ENCODE data around the gene KLF4. TPM values are rescaled to one million over a fixed set of nuclear protein-coding genes. Genes with fewer than 3 reads are reported as not detected.

The KLF4 gene
- total RNA-seq, 1 donor from 2014 or later = 12.0 TPM

- Histone ChIP-seq H3K4me3 (ENCODE audit: low read length in 3 of 3) (peak overlapping the region; percentile 81 to 88 (median 85)), H3K9ac (ENCODE audit: low read depth in 1 of 3, low read length in 3 of 3) (peak overlapping the region; percentile 82 to 90 (median 83)), H3K27me3 (ENCODE audit: control insufficient read depth in 3 of 3, insufficient read depth in 3 of 3, low read length in 3 of 3) (no peaks in the 10 kb centered on the region), H3K36me3 (ENCODE audit: control insufficient read depth in 3 of 3, insufficient read depth in 3 of 3, low read length in 3 of 3) (peaks cover 0 to 9% (median 0%) of the 10 kb centered on the region in 3 donors), H3K27ac (ENCODE audit: low read depth, low read length) (peak overlapping the region; percentile 88), H3K9me3 (ENCODE audit: control insufficient read depth in 3 of 3, low read length in 3 of 3) (no peaks in the 10 kb centered on the region), H3K4me1 (ENCODE audit: control insufficient read depth in 3 of 3, insufficient read depth in 3 of 3, low read length in 3 of 3) (peaks cover 20 to 33% (median 21%) of the 10 kb centered on the region in 3 donors)
Measured at GRCh38 chr9:107488375-107489143, 1.0 kb downstream of the KLF4 start.

DNA sequence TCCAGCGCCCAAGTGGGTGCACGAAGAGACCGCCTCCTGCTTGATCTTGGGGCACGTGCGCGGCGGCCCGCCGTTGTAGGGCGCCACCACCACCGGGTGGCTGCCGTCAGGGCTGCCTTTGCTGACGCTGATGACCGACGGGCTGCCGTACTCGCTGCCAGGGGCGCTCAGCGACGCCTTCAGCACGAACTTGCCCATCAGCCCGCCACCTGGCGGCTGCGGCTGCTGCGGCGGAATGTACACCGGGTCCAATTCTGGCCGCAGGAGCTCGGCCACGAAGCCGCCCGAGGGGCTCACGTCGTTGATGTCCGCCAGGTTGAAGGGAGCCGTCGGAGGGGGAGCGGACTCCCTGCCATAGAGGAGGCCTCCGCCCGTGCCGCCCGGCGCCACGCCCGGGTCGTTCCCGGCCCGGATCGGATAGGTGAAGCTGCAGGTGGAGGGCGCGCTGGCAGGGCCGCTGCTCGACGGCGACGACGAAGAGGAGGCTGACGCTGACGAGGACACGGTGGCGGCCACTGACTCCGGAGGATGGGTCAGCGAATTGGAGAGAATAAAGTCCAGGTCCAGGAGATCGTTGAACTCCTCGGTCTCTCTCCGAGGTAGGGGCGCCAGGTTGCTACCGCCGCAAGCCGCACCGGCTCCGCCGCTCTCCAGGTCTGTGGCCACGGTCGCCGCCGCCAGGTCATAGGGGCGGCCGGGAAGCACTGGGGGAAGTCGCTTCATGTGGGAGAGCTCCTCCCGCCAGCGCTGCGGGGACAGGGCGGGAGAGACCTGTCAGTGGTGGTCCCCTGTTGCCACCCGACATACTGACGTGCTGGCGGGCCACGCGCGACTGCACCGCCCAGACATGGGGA lies 1.8 kb downstream of the KLF4 start:
- Histone ChIP-seq H3K4me1 (ENCODE audit: control insufficient read depth in 3 of 3, insufficient read depth in 3 of 3, low read length in 3 of 3) (peaks cover 20 to 33% (median 21%) of the 10 kb centered on the region in 3 donors), H3K27me3 (ENCODE audit: control insufficient read depth in 3 of 3, insufficient read depth in 3 of 3, low read length in 3 of 3) (no peaks in the 10 kb centered on the region), H3K36me3 (ENCODE audit: control insufficient read depth in 3 of 3, insufficient read depth in 3 of 3, low read length in 3 of 3) (peaks cover 0 to 9% (median 0%) of the 10 kb centered on the region in 3 donors), H3K4me3 (ENCODE audit: low read length in 3 of 3) (peak overlapping the region; percentile 81 to 88 (median 85)), H3K9me3 (ENCODE audit: control insufficient read depth in 3 of 3, low read length in 3 of 3) (no peaks in the 10 kb centered on the region), H3K9ac (ENCODE audit: low read depth in 1 of 3, low read length in 3 of 3) (peak overlapping the region; percentile 82 to 90 (median 83)), H3K27ac (ENCODE audit: low read depth, low read length) (peak overlapping the region; percentile 88)

- H3K27me3 ChIP-seq (ENCODE audit: control insufficient read depth in 3 of 3, insufficient read depth in 3 of 3, low read length in 3 of 3) = no peaks in the 10 kb centered on the region
- H3K4me3 ChIP-seq (ENCODE audit: low read length in 3 of 3) = peak overlapping the region; percentile 81 to 88 (median 85)
- H3K27ac ChIP-seq (ENCODE audit: low read depth, low read length) = peak overlapping the region; percentile 88
- peak overlapping the region; percentile 36 to 83 (median 45) for H3K9ac ChIP-seq (ENCODE audit: low read depth in 1 of 3, low read length in 3 of 3)
- H3K36me3 ChIP-seq (ENCODE audit: control insufficient read depth in 3 of 3, insufficient read depth in 3 of 3, low read length in 3 of 3) = peaks cover 0 to 9% (median 0%) of the 10 kb centered on the region in 3 donors
- peaks cover 20 to 32% (median 21%) of the 10 kb centered on the region in 3 donors for H3K4me1 ChIP-seq (ENCODE audit: control insufficient read depth in 3 of 3, insufficient read depth in 3 of 3, low read length in 3 of 3)
- H3K9me3 ChIP-seq (ENCODE audit: control insufficient read depth in 3 of 3, low read length in 3 of 3) = no peaks in the 10 kb centered on the region
Measured at GRCh38 chr9:107486674-107487520, 2.7 kb downstream of the KLF4 start.

- Histone ChIP-seq H3K27me3 (ENCODE audit: control insufficient read depth in 3 of 3, insufficient read depth in 3 of 3, low read length in 3 of 3) (no peaks in the 10 kb centered on the region), H3K9ac (ENCODE audit: low read depth in 1 of 3, low read length in 3 of 3) (no peak overlapping the region), H3K36me3 (ENCODE audit: control insufficient read depth in 3 of 3, insufficient read depth in 3 of 3, low read length in 3 of 3) (peaks cover 0 to 9% (median 0%) of the 10 kb centered on the region in 3 donors), H3K27ac (ENCODE audit: low read depth, low read length) (peak overlapping the region; percentile 2), H3K4me3 (ENCODE audit: low read length in 3 of 3) (peak overlapping the region in 2 of 3 donors; percentile 8 to 85), H3K4me1 (ENCODE audit: control insufficient read depth in 3 of 3, insufficient read depth in 3 of 3, low read length in 3 of 3) (peaks cover 10 to 26% (median 16%) of the 10 kb centered on the region in 3 donors), H3K9me3 (ENCODE audit: control insufficient read depth in 3 of 3, low read length in 3 of 3) (no peaks in the 10 kb centered on the region)
Measured at GRCh38 chr9:107485458-107486043, 4.0 kb downstream of the KLF4 start.

DNA sequence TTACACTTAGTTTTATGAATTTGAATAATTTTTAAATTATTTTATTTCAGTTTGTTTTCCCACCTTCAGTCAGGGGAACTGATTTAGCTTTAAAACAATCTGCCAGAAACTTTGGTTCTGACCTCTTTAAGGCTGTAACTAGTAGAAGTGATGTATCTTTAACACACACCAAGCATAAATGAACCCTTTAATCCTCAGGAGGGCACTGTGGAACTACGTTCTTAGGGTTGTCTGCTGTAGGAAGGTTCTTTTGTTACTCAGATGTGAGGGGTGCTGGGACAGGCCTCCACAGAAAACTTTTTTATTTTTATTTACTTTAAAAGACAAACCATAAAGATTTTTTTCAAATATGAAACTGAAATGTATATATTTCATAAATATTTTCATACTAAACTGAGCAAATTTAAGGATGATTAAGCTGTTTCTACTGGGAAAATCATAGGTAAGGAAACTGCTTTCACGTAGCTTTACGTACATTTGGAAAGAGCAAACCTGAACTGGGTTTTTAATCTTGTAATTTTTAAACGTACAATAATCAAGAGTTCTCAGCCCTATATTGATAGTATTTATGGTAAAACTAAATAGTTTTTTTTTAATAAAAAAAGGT lies 5.3 kb downstream of the KLF4 start:
- no peak overlapping the region for H3K27ac ChIP-seq (ENCODE audit: low read depth, low read length)
- peaks cover 0 to 9% (median 0%) of the 10 kb centered on the region in 3 donors for H3K36me3 ChIP-seq (ENCODE audit: control insufficient read depth in 3 of 3, insufficient read depth in 3 of 3, low read length in 3 of 3)
- no peaks in the 10 kb centered on the region for H3K27me3 ChIP-seq (ENCODE audit: control insufficient read depth in 3 of 3, insufficient read depth in 3 of 3, low read length in 3 of 3)
- no peak overlapping the region for H3K9ac ChIP-seq (ENCODE audit: low read depth in 1 of 3, low read length in 3 of 3)
- H3K9me3 ChIP-seq (ENCODE audit: control insufficient read depth in 3 of 3, low read length in 3 of 3) = no peaks in the 10 kb centered on the region
- H3K4me3 ChIP-seq (ENCODE audit: low read length in 3 of 3) = no peak overlapping the region
- peaks cover 6 to 19% (median 11%) of the 10 kb centered on the region in 3 donors for H3K4me1 ChIP-seq (ENCODE audit: control insufficient read depth in 3 of 3, insufficient read depth in 3 of 3, low read length in 3 of 3)

- H3K4me3 ChIP-seq (ENCODE audit: low read length in 3 of 3) = no peak overlapping the region
- no peak overlapping the region for H3K9ac ChIP-seq (ENCODE audit: low read depth in 1 of 3, low read length in 3 of 3)
- H3K27ac ChIP-seq (ENCODE audit: low read depth, low read length) = no peak overlapping the region
- peaks cover 6 to 15% (median 7%) of the 10 kb centered on the region in 3 donors for H3K4me1 ChIP-seq (ENCODE audit: control insufficient read depth in 3 of 3, insufficient read depth in 3 of 3, low read length in 3 of 3)
- no peaks in the 10 kb centered on the region for H3K9me3 ChIP-seq (ENCODE audit: control insufficient read depth in 3 of 3, low read length in 3 of 3)
- no peaks in the 10 kb centered on the region for H3K27me3 ChIP-seq (ENCODE audit: control insufficient read depth in 3 of 3, insufficient read depth in 3 of 3, low read length in 3 of 3)
- H3K36me3 ChIP-seq (ENCODE audit: control insufficient read depth in 3 of 3, insufficient read depth in 3 of 3, low read length in 3 of 3) = peaks cover 0 to 9% (median 0%) of the 10 kb centered on the region in 3 donors
Measured at GRCh38 chr9:107483666-107484065, 5.9 kb downstream of the KLF4 start.

DNA sequence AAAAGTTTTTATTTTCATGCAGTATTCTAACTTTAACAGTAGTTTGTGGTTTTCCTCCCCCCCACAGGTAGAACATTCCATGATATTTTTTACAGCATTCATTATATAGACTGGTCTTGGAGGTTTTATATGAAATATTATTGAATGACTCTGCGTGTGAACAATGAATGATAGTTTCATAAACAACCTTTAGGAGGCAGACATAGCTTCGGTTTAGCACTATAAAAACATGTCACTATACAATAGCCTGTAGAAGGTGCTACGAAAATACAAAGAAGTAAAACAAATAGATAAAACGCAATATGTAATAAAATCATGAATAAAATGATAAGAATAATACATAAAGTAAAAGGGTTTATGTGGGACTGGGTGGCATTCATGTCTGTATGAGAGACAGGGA lies 8.5 kb downstream of the KLF4 start:
- no peak overlapping the region for H3K4me3 ChIP-seq (ENCODE audit: low read length in 3 of 3)
- H3K4me1 ChIP-seq (ENCODE audit: control insufficient read depth in 3 of 3, insufficient read depth in 3 of 3, low read length in 3 of 3) = peaks cover 0 to 3% (median 3%) of the 10 kb centered on the region in 3 donors
- H3K9ac ChIP-seq (ENCODE audit: low read depth in 1 of 3, low read length in 3 of 3) = no peak overlapping the region
- no peaks in the 10 kb centered on the region for H3K27me3 ChIP-seq (ENCODE audit: control insufficient read depth in 3 of 3, insufficient read depth in 3 of 3, low read length in 3 of 3)
- H3K9me3 ChIP-seq (ENCODE audit: control insufficient read depth in 3 of 3, low read length in 3 of 3) = no peaks in the 10 kb centered on the region
- no peak overlapping the region for H3K27ac ChIP-seq (ENCODE audit: low read depth, low read length)
- H3K36me3 ChIP-seq (ENCODE audit: control insufficient read depth in 3 of 3, insufficient read depth in 3 of 3, low read length in 3 of 3) = no peaks in the 10 kb centered on the region

GRCh38 chr9:107480386-107480789 lies 9.2 kb downstream of the KLF4 start:
- Histone ChIP-seq H3K36me3 (ENCODE audit: control insufficient read depth in 3 of 3, insufficient read depth in 3 of 3, low read length in 3 of 3) (no peaks in the 10 kb centered on the region), H3K4me1 (ENCODE audit: control insufficient read depth in 3 of 3, insufficient read depth in 3 of 3, low read length in 3 of 3) (peaks cover 0 to 3% (median 3%) of the 10 kb centered on the region in 3 donors), H3K27me3 (ENCODE audit: control insufficient read depth in 3 of 3, insufficient read depth in 3 of 3, low read length in 3 of 3) (no peaks in the 10 kb centered on the region), H3K9me3 (ENCODE audit: control insufficient read depth in 3 of 3, low read length in 3 of 3) (no peaks in the 10 kb centered on the region), H3K4me3 (ENCODE audit: low read length in 3 of 3) (no peak overlapping the region), H3K27ac (ENCODE audit: low read depth, low read length) (no peak overlapping the region), H3K9ac (ENCODE audit: low read depth in 1 of 3, low read length in 3 of 3) (no peak overlapping the region)

- no peaks in the 10 kb centered on the region for H3K27me3 ChIP-seq (ENCODE audit: control insufficient read depth in 3 of 3, insufficient read depth in 3 of 3, low read length in 3 of 3)
- peaks cover 0 to 3% (median 3%) of the 10 kb centered on the region in 3 donors for H3K4me1 ChIP-seq (ENCODE audit: control insufficient read depth in 3 of 3, insufficient read depth in 3 of 3, low read length in 3 of 3)
- H3K9me3 ChIP-seq (ENCODE audit: control insufficient read depth in 3 of 3, low read length in 3 of 3) = no peaks in the 10 kb centered on the region
- no peaks in the 10 kb centered on the region for H3K36me3 ChIP-seq (ENCODE audit: control insufficient read depth in 3 of 3, insufficient read depth in 3 of 3, low read length in 3 of 3)
- no peak overlapping the region for H3K9ac ChIP-seq (ENCODE audit: low read depth in 1 of 3, low read length in 3 of 3)
- no peak overlapping the region for H3K4me3 ChIP-seq (ENCODE audit: low read length in 3 of 3)
- H3K27ac ChIP-seq (ENCODE audit: low read depth, low read length) = no peak overlapping the region
Measured at GRCh38 chr9:107478805-107479204, 10.8 kb downstream of the KLF4 start.
